Astrocyte (in vitro differentiated cells and primary cell): ENCODE measurements around the gene TADA2A.

Source experiments
- EZH2 ChIP-seq: IDR thresholded peaks from 2 replicates; pipeline ENCODE4 v1.6.1; 2012; ENCODE audit warnings: mild to moderate bottlenecking, low read length, inconsistent platforms; ENCODE audit not compliant: insufficient read depth
- TF ChIP-seq, protein P1 (sequence below): IDR thresholded peaks from 2 replicates; pipeline ENCODE4 v1.5.1; 2011; ENCODE audit warnings: low read depth, mild to moderate bottlenecking, inconsistent platforms, low read length, moderate library complexity; ENCODE audit not compliant: insufficient read depth

DNA sequence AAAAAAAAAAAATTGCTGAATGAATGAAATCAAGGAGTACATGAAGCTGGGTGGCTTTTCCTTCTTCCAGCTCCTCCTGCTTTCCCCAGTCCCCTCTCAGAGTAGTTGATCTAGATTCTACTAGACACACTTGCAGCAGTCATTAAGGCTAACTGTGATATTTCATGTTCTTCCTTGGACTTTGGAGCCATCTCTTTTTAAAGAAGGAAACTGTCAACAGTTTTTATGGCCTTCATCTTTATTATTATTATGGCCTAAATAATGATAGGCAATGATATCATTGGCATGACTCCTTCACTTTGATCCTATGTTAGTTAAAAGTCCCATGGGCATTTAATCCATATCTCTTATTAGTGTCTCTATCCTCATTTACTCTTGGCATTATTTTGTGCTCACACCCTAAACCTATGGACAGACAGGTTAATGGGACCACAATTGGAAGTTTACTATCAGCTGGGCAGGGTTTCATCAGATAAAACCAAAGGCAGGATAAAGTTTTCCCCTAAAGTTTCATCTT is 21.2 kb upstream of the TADA2A start:
- TF ChIP-seq, protein P1, sequence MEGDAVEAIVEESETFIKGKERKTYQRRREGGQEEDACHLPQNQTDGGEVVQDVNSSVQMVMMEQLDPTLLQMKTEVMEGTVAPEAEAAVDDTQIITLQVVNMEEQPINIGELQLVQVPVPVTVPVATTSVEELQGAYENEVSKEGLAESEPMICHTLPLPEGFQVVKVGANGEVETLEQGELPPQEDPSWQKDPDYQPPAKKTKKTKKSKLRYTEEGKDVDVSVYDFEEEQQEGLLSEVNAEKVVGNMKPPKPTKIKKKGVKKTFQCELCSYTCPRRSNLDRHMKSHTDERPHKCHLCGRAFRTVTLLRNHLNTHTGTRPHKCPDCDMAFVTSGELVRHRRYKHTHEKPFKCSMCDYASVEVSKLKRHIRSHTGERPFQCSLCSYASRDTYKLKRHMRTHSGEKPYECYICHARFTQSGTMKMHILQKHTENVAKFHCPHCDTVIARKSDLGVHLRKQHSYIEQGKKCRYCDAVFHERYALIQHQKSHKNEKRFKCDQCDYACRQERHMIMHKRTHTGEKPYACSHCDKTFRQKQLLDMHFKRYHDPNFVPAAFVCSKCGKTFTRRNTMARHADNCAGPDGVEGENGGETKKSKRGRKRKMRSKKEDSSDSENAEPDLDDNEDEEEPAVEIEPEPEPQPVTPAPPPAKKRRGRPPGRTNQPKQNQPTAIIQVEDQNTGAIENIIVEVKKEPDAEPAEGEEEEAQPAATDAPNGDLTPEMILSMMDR: no peak
- TF ChIP-seq EZH2: no peak
